Measurements from ENCODE around the gene F5.

DNA sequence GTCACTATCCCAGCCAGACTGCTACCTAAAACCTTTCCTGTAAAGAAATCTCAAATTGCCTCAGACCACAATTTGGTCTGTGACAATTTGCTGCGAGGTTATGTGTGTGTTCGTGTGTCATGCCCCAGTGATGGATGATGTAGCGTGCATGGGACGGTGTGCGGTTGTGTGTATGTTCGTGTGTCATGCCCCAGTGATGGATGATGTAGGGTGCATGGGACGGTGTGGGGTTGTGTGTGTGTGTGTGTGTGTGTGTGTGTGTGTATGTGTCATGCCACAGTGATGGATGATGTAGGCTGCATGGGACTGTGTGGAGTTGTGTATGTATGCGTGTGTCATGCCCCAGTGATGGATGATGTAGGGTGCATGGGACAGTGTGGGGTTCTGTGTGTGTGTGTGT lies 34.3 kb upstream of the F5 start:
- TF ChIP-seq, protein P1, sequence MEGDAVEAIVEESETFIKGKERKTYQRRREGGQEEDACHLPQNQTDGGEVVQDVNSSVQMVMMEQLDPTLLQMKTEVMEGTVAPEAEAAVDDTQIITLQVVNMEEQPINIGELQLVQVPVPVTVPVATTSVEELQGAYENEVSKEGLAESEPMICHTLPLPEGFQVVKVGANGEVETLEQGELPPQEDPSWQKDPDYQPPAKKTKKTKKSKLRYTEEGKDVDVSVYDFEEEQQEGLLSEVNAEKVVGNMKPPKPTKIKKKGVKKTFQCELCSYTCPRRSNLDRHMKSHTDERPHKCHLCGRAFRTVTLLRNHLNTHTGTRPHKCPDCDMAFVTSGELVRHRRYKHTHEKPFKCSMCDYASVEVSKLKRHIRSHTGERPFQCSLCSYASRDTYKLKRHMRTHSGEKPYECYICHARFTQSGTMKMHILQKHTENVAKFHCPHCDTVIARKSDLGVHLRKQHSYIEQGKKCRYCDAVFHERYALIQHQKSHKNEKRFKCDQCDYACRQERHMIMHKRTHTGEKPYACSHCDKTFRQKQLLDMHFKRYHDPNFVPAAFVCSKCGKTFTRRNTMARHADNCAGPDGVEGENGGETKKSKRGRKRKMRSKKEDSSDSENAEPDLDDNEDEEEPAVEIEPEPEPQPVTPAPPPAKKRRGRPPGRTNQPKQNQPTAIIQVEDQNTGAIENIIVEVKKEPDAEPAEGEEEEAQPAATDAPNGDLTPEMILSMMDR (conservative IDR thresholded peaks at IDR 0.05; ENCODE audit: low read depth, low read length) = no peak
- TF ChIP-seq EZH2 (IDR thresholded peaks at IDR 0.05; ENCODE audit: borderline replicate concordance, low read depth, low read length, poor library complexity, severe bottlenecking) = no peak

All from A673 (cell line).